Measurements from ENCODE around the gene PDGFC. TPM values are rescaled to one million over a fixed set of nuclear protein-coding genes. Genes with fewer than 3 reads are reported as not detected.

The PDGFC gene
- total RNA-seq, 1 experiment from 2014 or later, result 33.1 TPM

GRCh38 chr4:156778093-156778492 is 193.5 kb downstream of the PDGFC start:
- POLR2A ChIA-PET (ENCODE audit: unreplicated experiment), result no interaction called here
- Histone ChIP-seq H2AFZ (no peak overlapping the region), H3K4me1 (replicated peaks; ENCODE audit: insufficient read depth) (peaks cover 15% of the 10 kb centered on the region), H3K27ac (no peak overlapping the region), H3K79me2 (ENCODE audit: low read depth) (no peaks in the 10 kb centered on the region), H3K9me3 (ENCODE audit: insufficient read depth, low read depth) (no peaks in the 10 kb centered on the region), H3K4me2 (no peak overlapping the region), H3K36me3 (ENCODE audit: low read depth) (no peaks in the 10 kb centered on the region), H3K9me2 (ENCODE audit: insufficient read depth) (no peaks in the 10 kb centered on the region), H4K20me1 (ENCODE audit: insufficient read depth) (no peaks in the 10 kb centered on the region), H3F3A (ENCODE audit: insufficient read depth, low read depth) (0 out of 2 replicates have a peak, but pooled peaks cover 8% of the 10 kb centered on the region), H3K4me3 (no peak overlapping the region), H3K27me3 (ENCODE audit: insufficient read depth, low read depth) (no peaks in the 10 kb centered on the region)
- CTCF ChIA-PET, result no interaction called here
- intact Hi-C loops (cut with micrococcal nuclease; ENCODE audit: unreplicated experiment), result loop anchor here (10.0 kb wide), 1 partner anchor 267 kb away; no protein-coding TSS in a partner anchor
- no peak for DNase-seq
- no TSS peak for BruUV-seq (replicated peaks)
- TF ChIP-seq, protein P1, sequence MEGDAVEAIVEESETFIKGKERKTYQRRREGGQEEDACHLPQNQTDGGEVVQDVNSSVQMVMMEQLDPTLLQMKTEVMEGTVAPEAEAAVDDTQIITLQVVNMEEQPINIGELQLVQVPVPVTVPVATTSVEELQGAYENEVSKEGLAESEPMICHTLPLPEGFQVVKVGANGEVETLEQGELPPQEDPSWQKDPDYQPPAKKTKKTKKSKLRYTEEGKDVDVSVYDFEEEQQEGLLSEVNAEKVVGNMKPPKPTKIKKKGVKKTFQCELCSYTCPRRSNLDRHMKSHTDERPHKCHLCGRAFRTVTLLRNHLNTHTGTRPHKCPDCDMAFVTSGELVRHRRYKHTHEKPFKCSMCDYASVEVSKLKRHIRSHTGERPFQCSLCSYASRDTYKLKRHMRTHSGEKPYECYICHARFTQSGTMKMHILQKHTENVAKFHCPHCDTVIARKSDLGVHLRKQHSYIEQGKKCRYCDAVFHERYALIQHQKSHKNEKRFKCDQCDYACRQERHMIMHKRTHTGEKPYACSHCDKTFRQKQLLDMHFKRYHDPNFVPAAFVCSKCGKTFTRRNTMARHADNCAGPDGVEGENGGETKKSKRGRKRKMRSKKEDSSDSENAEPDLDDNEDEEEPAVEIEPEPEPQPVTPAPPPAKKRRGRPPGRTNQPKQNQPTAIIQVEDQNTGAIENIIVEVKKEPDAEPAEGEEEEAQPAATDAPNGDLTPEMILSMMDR (conservative IDR thresholded peaks at IDR 0.05), result no peak
- no peak for TF ChIP-seq EZH2 (IDR thresholded peaks at IDR 0.05; ENCODE audit: low read depth)

DNA sequence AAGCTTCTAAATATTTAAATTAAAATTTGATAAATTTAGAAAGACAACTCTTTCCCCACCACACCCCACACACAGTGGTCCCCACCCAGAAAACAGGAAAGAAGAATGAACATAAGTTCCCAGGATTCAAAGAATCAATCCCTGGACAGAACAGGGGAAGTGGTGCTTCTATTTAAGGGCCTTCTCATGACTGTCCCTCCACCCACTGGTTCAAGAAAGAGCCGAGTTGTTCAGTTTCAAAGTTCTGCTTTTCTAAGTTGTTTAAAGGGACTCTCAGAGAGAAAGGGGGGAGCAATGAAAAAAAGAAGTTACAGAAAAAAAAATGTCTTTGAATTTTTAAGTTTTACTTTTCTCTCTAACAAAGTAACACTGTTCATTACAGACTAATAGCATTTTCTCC is 195.8 kb downstream of the PDGFC start:
- Histone ChIP-seq H3K27me3 (ENCODE audit: insufficient read depth, low read depth) (no peaks in the 10 kb centered on the region), H4K20me1 (ENCODE audit: insufficient read depth) (no peaks in the 10 kb centered on the region), H2AFZ (no peak overlapping the region), H3K9me3 (ENCODE audit: insufficient read depth, low read depth) (no peaks in the 10 kb centered on the region), H3K79me2 (ENCODE audit: low read depth) (no peaks in the 10 kb centered on the region), H3F3A (ENCODE audit: insufficient read depth, low read depth) (0 out of 2 replicates have a peak, but pooled peaks cover 8% of the 10 kb centered on the region), H3K9me2 (ENCODE audit: insufficient read depth) (no peaks in the 10 kb centered on the region), H3K27ac (no peak overlapping the region), H3K4me2 (no peak overlapping the region), H3K4me1 (replicated peaks; ENCODE audit: insufficient read depth) (peaks cover 15% of the 10 kb centered on the region), H3K36me3 (ENCODE audit: low read depth) (no peaks in the 10 kb centered on the region), H3K4me3 (no peak overlapping the region)
- BruUV-seq (replicated peaks), result no TSS peak
- ChIA-PET CTCF (no interaction called here), POLR2A (ENCODE audit: unreplicated experiment) (interaction anchor here (0.7 kb wide), 1 partner anchor 467 kb away, joined by 5 read pairs; no protein-coding TSS in a partner anchor)
- TF ChIP-seq EZH2 (IDR thresholded peaks at IDR 0.05; ENCODE audit: low read depth), result no peak
- TF ChIP-seq, protein P1 (conservative IDR thresholded peaks at IDR 0.05), result no peak
- intact Hi-C loops (cut with micrococcal nuclease; ENCODE audit: unreplicated experiment), result loop anchor here (10.0 kb wide), 1 partner anchor 269 kb away; no protein-coding TSS in a partner anchor
- no peak for DNase-seq

DNA sequence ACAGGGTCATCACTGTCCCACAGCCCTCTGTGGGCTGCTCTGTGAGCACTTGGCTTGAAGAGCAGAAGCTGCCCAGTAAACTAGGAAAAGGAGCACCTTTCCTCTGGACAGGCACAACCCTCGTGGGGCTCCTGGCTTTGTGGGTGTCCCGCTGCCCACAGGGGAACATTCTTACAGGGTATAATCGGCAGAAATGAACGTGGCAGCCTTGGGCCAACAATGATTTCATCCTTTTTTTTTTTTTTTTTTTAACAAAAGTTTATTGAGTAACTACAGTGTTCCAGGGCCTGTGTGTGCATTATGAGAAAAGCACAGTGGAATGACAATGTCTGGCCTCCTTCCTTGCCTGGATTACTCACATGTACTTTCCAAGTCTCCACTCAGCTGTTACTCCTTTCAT is 197.2 kb downstream of the PDGFC start:
- Histone ChIP-seq H3K36me3 (ENCODE audit: low read depth) (no peaks in the 10 kb centered on the region), H3F3A (ENCODE audit: insufficient read depth, low read depth) (0 out of 2 replicates have a peak, but pooled peaks cover 8% of the 10 kb centered on the region), H3K27ac (no peak overlapping the region), H3K9me3 (ENCODE audit: insufficient read depth, low read depth) (no peaks in the 10 kb centered on the region), H3K4me1 (replicated peaks; ENCODE audit: insufficient read depth) (peaks cover 14% of the 10 kb centered on the region), H3K4me2 (no peak overlapping the region), H3K9me2 (ENCODE audit: insufficient read depth) (no peaks in the 10 kb centered on the region), H4K20me1 (ENCODE audit: insufficient read depth) (no peaks in the 10 kb centered on the region), H3K79me2 (ENCODE audit: low read depth) (no peaks in the 10 kb centered on the region), H2AFZ (no peak overlapping the region), H3K4me3 (no peak overlapping the region), H3K27me3 (ENCODE audit: insufficient read depth, low read depth) (no peaks in the 10 kb centered on the region)
- POLR2A ChIA-PET (ENCODE audit: unreplicated experiment), result no interaction called here
- no peak for TF ChIP-seq EZH2 (IDR thresholded peaks at IDR 0.05; ENCODE audit: low read depth)
- TF ChIP-seq, protein P1 (conservative IDR thresholded peaks at IDR 0.05), result no peak
- CTCF ChIA-PET, result no interaction called here
- no peak for DNase-seq
- intact Hi-C loops (cut with micrococcal nuclease; ENCODE audit: unreplicated experiment), result loop anchor here (5.0 to 10.0 kb wide), 5 partner anchors 173 to 482 kb away; no protein-coding TSS in a partner anchor
- BruUV-seq (replicated peaks), result no TSS peak

Data from PC-9 (cell line).